CD14-positive monocyte (primary cell): ENCODE data around the gene B4GALT1. TPM values are rescaled to one million over a fixed set of nuclear protein-coding genes. Genes with fewer than 3 reads are reported as not detected.
A peak's percentile ranks its signal among the peaks of the same experiment; 100 is the strongest.

Experiments
- DNase-seq, 3 donors: peaks; one replicate each; pipeline ENCODE4 v3.0.0-alpha.2; 2011 to 2022
- H2AFZ ChIP-seq: 2 replicates; pipeline ENCODE4 v1.6.0; 2012; ENCODE audit warnings: mild to moderate bottlenecking, low read depth, low read length, inconsistent platforms; ENCODE audit not compliant: insufficient read depth, poor library complexity, severe bottlenecking
- H3K27ac ChIP-seq, 2 donors: 1 replicate in 1 of 2; 2 replicates in 1 of 2; pipeline ENCODE4 v1.5.1; 2012 to 2013; ENCODE audit warnings: low read length in 2 of 2, control low read depth in 1 of 2, inconsistent platforms in 1 of 2, low read depth in 1 of 2, mild to moderate bottlenecking in 1 of 2
- H3K27me3 ChIP-seq, 2 donors: one replicate each; pipeline versions ENCODE4 v1.6.0 to v1.6.1; 2011 to 2013; ENCODE audit warnings: low read length in 2 of 2; ENCODE audit not compliant: control insufficient read depth in 2 of 2, insufficient read depth in 2 of 2
- H3K36me3 ChIP-seq, 2 donors: replicated peaks in 1 of 2; 1 replicate in 1 of 2; 2 replicates in 1 of 2; pipeline versions ENCODE4 v1.5.1 to v1.6.1; 2012 to 2013; ENCODE audit warnings: low read length in 2 of 2, control low read depth in 1 of 2, inconsistent platforms in 1 of 2, mild to moderate bottlenecking in 1 of 2; ENCODE audit not compliant: insufficient read depth in 2 of 2, control insufficient read depth in 1 of 2
- H3K4me1 ChIP-seq, 2 donors: 1 replicate in 1 of 2; 2 replicates in 1 of 2; pipeline versions ENCODE4 v1.5.1 to v1.6.1; 2012 to 2013; ENCODE audit warnings: low read length in 2 of 2, control low read depth in 1 of 2, inconsistent platforms in 1 of 2, mild to moderate bottlenecking in 1 of 2, moderate library complexity in 1 of 2; ENCODE audit not compliant: insufficient read depth in 2 of 2, control insufficient read depth in 1 of 2
- H3K4me2 ChIP-seq: replicated peaks from 2 replicates; pipeline ENCODE3; 2012; ENCODE audit warnings: low read length, moderate library complexity, mild to moderate bottlenecking; ENCODE audit not compliant: poor library complexity, severe bottlenecking; ENCODE audit errors: extremely low read depth
- H3K4me3 ChIP-seq, 3 experiments: fragments of 200-600 bp in 1 of 3; sonication (generic) in 1 of 3; replicated peaks in 1 of 3; 1 replicate in 2 of 3; 2 replicates in 1 of 3; pipeline ENCODE4 v1.5.1; 2011 to 2013; ENCODE audit warnings: low read length in 3 of 3, mild to moderate bottlenecking in 3 of 3, control low read depth in 2 of 3, low read depth in 2 of 3, inconsistent platforms in 1 of 3, moderate library complexity in 1 of 3
- H3K79me2 ChIP-seq: 2 replicates; pipeline ENCODE4 v1.6.0; 2012; ENCODE audit warnings: mild to moderate bottlenecking, control low read depth, inconsistent platforms, low read length, moderate library complexity; ENCODE audit not compliant: insufficient read depth
- H3K9ac ChIP-seq: 2 replicates; pipeline ENCODE4 v1.6.0; 2017; ENCODE audit warnings: low read length, mild to moderate bottlenecking; ENCODE audit not compliant: insufficient read depth, poor library complexity, severe bottlenecking
- H3K9me3 ChIP-seq, 2 donors: replicated peaks in 1 of 2; 1 replicate in 1 of 2; 2 replicates in 1 of 2; pipeline versions ENCODE4 v1.5.1 to v1.6.1; 2012 to 2013; ENCODE audit warnings: low read length in 2 of 2, control low read depth in 1 of 2; ENCODE audit not compliant: control insufficient read depth in 1 of 2, insufficient read depth in 1 of 2
- H4K20me1 ChIP-seq: 2 replicates; pipeline ENCODE4 v1.6.0; 2012; ENCODE audit warnings: mild to moderate bottlenecking, low read length, control low read depth, moderate library complexity; ENCODE audit not compliant: insufficient read depth
- H3K27ac Mint-ChIP-seq, 7 donors: one replicate each; pipeline ENCODE4 v1.8.0; 2020; ENCODE audit warnings: mild to moderate bottlenecking in 7 of 7, mixed read lengths in 7 of 7, moderate library complexity in 6 of 7, inconsistent platforms in 2 of 7
- H3K27me3 Mint-ChIP-seq, 3 donors: one replicate each; pipeline ENCODE4 v1.8.0; 2021 to 2022; ENCODE audit warnings: low read depth in 3 of 3, mild to moderate bottlenecking in 3 of 3, mixed read lengths in 3 of 3, moderate library complexity in 3 of 3, inconsistent platforms in 1 of 3
- H3K36me3 Mint-ChIP-seq, 2 donors: one replicate each; pipeline ENCODE4 v1.8.0; 2020; ENCODE audit warnings: mixed read lengths in 2 of 2, inconsistent platforms in 1 of 2, mild to moderate bottlenecking in 1 of 2
- H3K4me1 Mint-ChIP-seq: one replicate; pipeline ENCODE4 v1.8.0; 2020; ENCODE audit warnings: mild to moderate bottlenecking, mixed read lengths
- H3K4me3 Mint-ChIP-seq, 2 donors: one replicate each; pipeline ENCODE4 v1.8.0; 2020; ENCODE audit warnings: mild to moderate bottlenecking in 2 of 2, mixed read lengths in 2 of 2, moderate library complexity in 1 of 2
- H3K9me3 Mint-ChIP-seq, 7 donors: one replicate each; pipeline ENCODE4 v1.8.0; 2020 to 2022; ENCODE audit warnings: mixed read lengths in 7 of 7, mild to moderate bottlenecking in 6 of 7, moderate library complexity in 6 of 7, inconsistent platforms in 2 of 7
- whole genome bisulfite sequencing: methylation state at CpG from one replicate; pipeline ENCODE4 v1.1.5; 2013; ENCODE audit warnings: missing lambda C conversion rate; ENCODE audit not compliant: insufficient coverage; 5-methylcytosine and 5-hydroxymethylcytosine counted together
- intact Hi-C, 2 donors: fragments of 100-400 bp; cut with micrococcal nuclease; formaldehyde crosslinking; loops; one replicate each; pipeline versions ENCODE4 v1.15.0 to v1.15.1; 2023
- polyA plus RNA-seq, 3 donors: library from polyadenylated mRNA; depleted of rRNA in 1 of 3; unstranded in 2 of 3; stranded (reverse) in 1 of 3; fragments of 300-500 nt in 2 of 3; fragments of >200 nt in 1 of 3; fragmentation: Illumina TruSeq in 2 of 3; gene quantifications; 1 replicate in 2 of 3; 2 replicates in 1 of 3; pipeline ENCODE4 v1.2.3, GENCODE V29; 2012 to 2021
- TF ChIP-seq, protein P1 (sequence below): fragments of 200-600 bp; IDR thresholded peaks from one replicate; pipeline ENCODE4 v1.8.0; 2022; ENCODE audit warnings: antibody characterized with exemption, mild to moderate bottlenecking

The B4GALT1 gene
- polyA plus RNA-seq, 3 donors, result 27.6 to 53.7 (median 38.6) TPM

- peaks cover 4% of the 10 kb centered on the region for H3K79me2 ChIP-seq
- H3K4me1 Mint-ChIP-seq, result peaks cover 5% of the 10 kb centered on the region
- H3K27me3 Mint-ChIP-seq, result peaks cover 1 to 4% (median 2%) of the 10 kb centered on the region in 3 donors
- peaks cover 37 to 63% of the 10 kb centered on the region in 2 donors for H3K36me3 ChIP-seq
- TF ChIP-seq, protein P1, sequence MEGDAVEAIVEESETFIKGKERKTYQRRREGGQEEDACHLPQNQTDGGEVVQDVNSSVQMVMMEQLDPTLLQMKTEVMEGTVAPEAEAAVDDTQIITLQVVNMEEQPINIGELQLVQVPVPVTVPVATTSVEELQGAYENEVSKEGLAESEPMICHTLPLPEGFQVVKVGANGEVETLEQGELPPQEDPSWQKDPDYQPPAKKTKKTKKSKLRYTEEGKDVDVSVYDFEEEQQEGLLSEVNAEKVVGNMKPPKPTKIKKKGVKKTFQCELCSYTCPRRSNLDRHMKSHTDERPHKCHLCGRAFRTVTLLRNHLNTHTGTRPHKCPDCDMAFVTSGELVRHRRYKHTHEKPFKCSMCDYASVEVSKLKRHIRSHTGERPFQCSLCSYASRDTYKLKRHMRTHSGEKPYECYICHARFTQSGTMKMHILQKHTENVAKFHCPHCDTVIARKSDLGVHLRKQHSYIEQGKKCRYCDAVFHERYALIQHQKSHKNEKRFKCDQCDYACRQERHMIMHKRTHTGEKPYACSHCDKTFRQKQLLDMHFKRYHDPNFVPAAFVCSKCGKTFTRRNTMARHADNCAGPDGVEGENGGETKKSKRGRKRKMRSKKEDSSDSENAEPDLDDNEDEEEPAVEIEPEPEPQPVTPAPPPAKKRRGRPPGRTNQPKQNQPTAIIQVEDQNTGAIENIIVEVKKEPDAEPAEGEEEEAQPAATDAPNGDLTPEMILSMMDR, result no peak
- no peaks in the 10 kb centered on the region for H3K9me3 Mint-ChIP-seq
- H2AFZ ChIP-seq, result no peak overlapping the region
- intact Hi-C loops, result no loop called here
- no peak overlapping the region for H3K4me3 ChIP-seq
- H3K4me1 ChIP-seq, result no peaks in the 10 kb centered on the region
- peak overlapping the region in 3 of 7 donors; percentile 18 to 83 (median 24) for H3K27ac Mint-ChIP-seq
- no CpG with 5 or more reads among the region's 1 CpG for WGBS
- no peaks in the 10 kb centered on the region for H3K27me3 ChIP-seq
- peak overlapping the region in 1 of 2 donors; percentile 6 for H3K27ac ChIP-seq
- no peak overlapping the region for H3K4me3 Mint-ChIP-seq
- peaks cover 61% of the 10 kb centered on the region for H4K20me1 ChIP-seq
- H3K36me3 Mint-ChIP-seq, result peaks cover 58% of the 10 kb centered on the region in 2 donors
- H3K9ac ChIP-seq, result no peak overlapping the region
- no peak for DNase-seq
- no peak overlapping the region for H3K4me2 ChIP-seq
- no peaks in the 10 kb centered on the region for H3K9me3 ChIP-seq
Measured at GRCh38 chr9:33109850-33110595, 57.1 kb downstream of the B4GALT1 start.

DNA sequence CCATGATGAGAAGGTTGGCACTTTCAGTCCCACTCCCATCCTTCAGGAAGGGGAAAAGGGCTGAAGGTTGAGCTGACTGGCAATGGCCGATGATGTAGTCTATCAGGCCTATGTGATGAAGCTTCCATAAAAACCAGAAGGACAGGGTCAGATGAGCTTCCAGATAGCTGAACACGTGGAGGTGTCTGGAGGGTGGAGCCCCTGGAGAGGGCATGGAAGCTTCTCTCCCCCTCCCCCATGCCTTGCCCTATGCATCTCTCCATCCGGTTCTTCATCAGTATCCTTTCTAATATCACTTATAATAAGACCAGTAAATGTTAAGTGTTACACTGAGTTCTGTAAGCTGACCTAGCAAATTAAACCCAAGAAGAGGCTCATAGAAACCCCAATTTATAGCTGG is 58.0 kb downstream of the B4GALT1 start:
- H3K4me1 Mint-ChIP-seq, result peaks cover 5% of the 10 kb centered on the region
- H3K9me3 Mint-ChIP-seq, result peaks cover 0 to under 1% (median 0%) of the 10 kb centered on the region in 7 donors
- H3K9me3 ChIP-seq, result no peaks in the 10 kb centered on the region
- peaks cover 53% of the 10 kb centered on the region for H4K20me1 ChIP-seq
- peaks cover 49% of the 10 kb centered on the region in 2 donors for H3K36me3 Mint-ChIP-seq
- no peak for DNase-seq
- H3K27ac ChIP-seq, result peak overlapping the region in 1 of 2 donors; percentile 6
- TF ChIP-seq, protein P1, result no peak
- H3K27me3 Mint-ChIP-seq, result peaks cover 1 to 4% (median 2%) of the 10 kb centered on the region in 3 donors
- H3K27ac Mint-ChIP-seq, result peak overlapping the region in 4 of 7 donors; percentile 13 to 66 (median 42)
- H3K36me3 ChIP-seq, result peaks cover 29 to 54% of the 10 kb centered on the region in 2 donors
- H3K27me3 ChIP-seq, result no peaks in the 10 kb centered on the region
- no peak overlapping the region for H3K4me2 ChIP-seq
- peaks cover 4% of the 10 kb centered on the region for H3K79me2 ChIP-seq
- H3K4me3 ChIP-seq, result no peak overlapping the region
- WGBS, result no CpG with 5 or more reads among the region's 3 CpGs
- H3K4me3 Mint-ChIP-seq, result no peak overlapping the region
- no peaks in the 10 kb centered on the region for H3K4me1 ChIP-seq
- no peak overlapping the region for H3K9ac ChIP-seq
- intact Hi-C loops, result no loop called here
- no peak overlapping the region for H2AFZ ChIP-seq
